GM12878 (cell line): Measurements from ENCODE around the gene IL1RAPL1. TPM values are rescaled to one million over a fixed set of nuclear protein-coding genes. Genes with fewer than 3 reads are reported as not detected.

Source experiments
- ATAC-seq: fragments of 200-7000 bp; cut with Tn5 transposase; 3 replicates; pipeline ENCODE4 v1.9.1; 2020; ENCODE audit warnings: mild to moderate bottlenecking, moderate library complexity
- BruUV-seq: library from RNA; stranded (reverse); fragments of 400-500 nt; replicated peaks from 2 replicates; lab custom pipeline; 2021; lab: Mats Ljungman, UMichigan
- CTCF ChIA-PET: fragments of 300-600 bp; sonication (Branson Sonifier 250); formaldehyde crosslinking; extraction: SDS; loops from one replicate; lab custom pipeline; 2021; ENCODE audit warnings: inconsistent platforms; lab: Yijun Ruan, JAX
- POLR2A ChIA-PET: fragments of 350-600 bp; formaldehyde crosslinking; extraction: SDS; loops from one replicate; lab custom pipeline; 2021; ENCODE audit warnings: inconsistent platforms; lab: Charles Lee
- RAD21 ChIA-PET: fragments of 300-600 bp; sonication (Branson Sonifier 250); formaldehyde crosslinking; loops from one replicate; lab custom pipeline; 2023; ENCODE audit warnings: antibody characterized with exemption; ENCODE audit not compliant: unreplicated experiment; lab: Charles Lee
- SMC1A ChIA-PET: fragments of 300-600 bp; sonication (Branson Sonifier 250); formaldehyde crosslinking; loops from one replicate; lab custom pipeline; 2023; ENCODE audit not compliant: unreplicated experiment, uncharacterized antibody; lab: Charles Lee
- DNase-seq: peaks from one replicate; pipeline ENCODE4 v3.0.0-alpha.2; 2011; ENCODE audit warnings: low read depth, low spot score
- FAIRE-seq: peaks from 3 replicates; lab custom pipeline; 2011; peaks lifted over from hg19 to GRCh38; lab: Jason Lieb, UNC
- H2AFZ ChIP-seq: 2 replicates; pipeline ENCODE4 v1.6.0; 2011; ENCODE audit warnings: low read depth, low read length, control low read depth; ENCODE audit not compliant: control insufficient read depth
- H3K27ac ChIP-seq: 2 replicates; pipeline ENCODE4 v1.5.1; 2011; ENCODE audit warnings: control low read depth; ENCODE audit not compliant: control insufficient read depth, insufficient read depth
- H3K27me3 ChIP-seq, 2 experiments: replicated peaks in 1 of 2; 2 replicates each; pipeline versions ENCODE4 v1.6.0 to v1.6.1; 2011; ENCODE audit warnings: low read length in 1 of 2; ENCODE audit not compliant: control insufficient read depth in 2 of 2, insufficient read depth in 2 of 2
- H3K36me3 ChIP-seq, 2 experiments: 2 replicates each; pipeline ENCODE4 v1.5.1; 2011; ENCODE audit warnings: low read length in 1 of 2; ENCODE audit not compliant: control insufficient read depth in 2 of 2, insufficient read depth in 2 of 2
- H3K4me1 ChIP-seq: 2 replicates; pipeline ENCODE4 v1.6.1; 2011; ENCODE audit warnings: mild to moderate bottlenecking, low read length, moderate library complexity, mixed read lengths; ENCODE audit not compliant: control insufficient read depth, insufficient read depth
- H3K4me2 ChIP-seq: 2 replicates; pipeline ENCODE4 v1.6.0; 2011; ENCODE audit warnings: control low read depth; ENCODE audit not compliant: control insufficient read depth, insufficient read depth
- H3K4me3 ChIP-seq: fragments of 200-600 bp; sonication (generic); 2 replicates; pipeline ENCODE4 v1.5.1; 2016
- H3K79me2 ChIP-seq: 2 replicates; pipeline ENCODE4 v1.6.0; 2011; ENCODE audit warnings: low read length; ENCODE audit not compliant: control insufficient read depth, insufficient read depth
- H3K9ac ChIP-seq: 2 replicates; pipeline ENCODE4 v1.8.0; 2011; ENCODE audit warnings: low read length, control low read depth, mixed read lengths; ENCODE audit not compliant: control insufficient read depth, insufficient read depth
- H3K9me3 ChIP-seq: replicated peaks from 3 replicates; pipeline ENCODE4 v1.5.1; 2011; ENCODE audit warnings: mild to moderate bottlenecking, low read length; ENCODE audit not compliant: control insufficient read depth, insufficient read depth
- H4K20me1 ChIP-seq: 2 replicates; pipeline ENCODE4 v1.6.0; 2011; ENCODE audit not compliant: control insufficient read depth, insufficient read depth
- BCL3 ChIP-seq: IDR thresholded peaks from 2 replicates; pipeline ENCODE4 v1.6.1; 2011; ENCODE audit warnings: borderline replicate concordance, low read depth, mild to moderate bottlenecking, moderate library complexity, low read length; ENCODE audit not compliant: insufficient read depth, poor library complexity, severe bottlenecking
- CBX3 ChIP-seq: fragments of 200-600 bp; sonication (generic); IDR thresholded peaks from 2 replicates; pipeline ENCODE4 v1.6.1; 2016; ENCODE audit warnings: low read depth, borderline replicate concordance
- RELA ChIP-seq: fragments of 450-650 bp; IDR thresholded peaks from 2 replicates; pipeline ENCODE4 v1.8.0; 2014; ENCODE audit warnings: borderline replicate concordance; ENCODE audit not compliant: partially characterized antibody
- SMARCA5 ChIP-seq: fragments of 450-650 bp; IDR thresholded peaks from 2 replicates; pipeline ENCODE4 v1.6.1; 2017; ENCODE audit warnings: mild to moderate bottlenecking
- WGBS: methylation state at CpG from one replicate; pipeline ENCODE4 v1.1.6; 2016; ENCODE audit warnings: low lambda C conversion rate; ENCODE audit not compliant: insufficient replicate concordance, insufficient coverage; ENCODE audit errors: missing lambda C conversion rate; 5-methylcytosine and 5-hydroxymethylcytosine counted together
- in situ Hi-C: fragments of 300-500 bp; cut with MboI; formaldehyde crosslinking; loops from 9 replicates; pipeline ENCODE4 v1.14.3; 2018; ENCODE audit warnings: mixed read lengths
- intact Hi-C: fragments of 100-400 bp; cut with micrococcal nuclease; formaldehyde crosslinking; loops from one replicate; pipeline ENCODE4 v1.14.2; 2022; ENCODE audit not compliant: unreplicated experiment
- polyA plus RNA-seq, 11 experiments: library from polyadenylated mRNA; depleted of rRNA in 4 of 11; unstranded in 6 of 11; stranded (reverse) in 5 of 11; fragments of >200 nt; fragmentation: Nextera tagmentation in 4 of 11; fragmentation: Illumina TruSeq in 1 of 11; extraction: Ambion mirVana in 4 of 11; extraction: Trizol in 1 of 11; gene quantifications; 1 replicate in 1 of 11; 2 replicates in 10 of 11; pipeline versions ENCODE4 v1.2.1 to v1.2.3, GENCODE V29; 2011 to 2016; ENCODE audit warnings: inconsistent platforms in 2 of 11, missing spikeins in 2 of 11, low read depth in 1 of 11
- total RNA-seq, 4 experiments: library from RNA; depleted of rRNA in 3 of 4; stranded (reverse); fragments of >200 nt in 3 of 4; fragmentation: Illumina TruSeq in 1 of 4; extraction: Trizol in 1 of 4; gene quantifications; 2 replicates each; pipeline versions ENCODE4 v1.2.1 to v1.2.3, GENCODE V29; 2013 to 2021
- TF ChIP-seq, protein P1 (sequence below): fragments of 450-650 bp; IDR thresholded peaks from 2 replicates; pipeline ENCODE4 v1.6.1; 2016; ENCODE audit warnings: mild to moderate bottlenecking, moderate library complexity, borderline replicate concordance

IL1RAPL1 gene
- total and polyA plus RNA-seq, 10 of the 15 experiments (the other 5 are each of a cell fraction or from before 2014, with no cell fraction given): not detected

GRCh38 chrX:29431895-29432294 is 844.6 kb downstream of the IL1RAPL1 start:
- ChIA-PET CTCF (no interaction called here), SMC1A (interaction anchor here (0.6 kb wide), 1 partner anchor 139 kb away, joined by 3 read pairs; no protein-coding TSS in a partner anchor), RAD21 (no interaction called here), POLR2A (no interaction called here)
- H3K4me3 ChIP-seq: no peak overlapping the region
- peaks cover 5% of the 10 kb centered on the region; the same call in 2 of the 3 replicates for H3K9me3 ChIP-seq
- H4K20me1 ChIP-seq: no peaks in the 10 kb centered on the region
- in situ Hi-C loops (no loop called here), intact Hi-C loops (no loop called here)
- ATAC-seq: no peak
- no peaks in the 10 kb centered on the region for H3K79me2 ChIP-seq
- DNase-seq: no peak
- FAIRE-seq: no peak
- 10% methylated on average over 2 of the region's 2 CpGs for WGBS
- no peaks in the 10 kb centered on the region for H3K4me1 ChIP-seq
- no peaks in the 10 kb centered on the region for H3K27me3 ChIP-seq
- no peak overlapping the region for H2AFZ ChIP-seq
- no peak overlapping the region for H3K27ac ChIP-seq
- H3K9ac ChIP-seq: no peak overlapping the region
- H3K36me3 ChIP-seq: no peaks in the 10 kb centered on the region
- BruUV-seq: no TSS peak
- no peak overlapping the region for H3K4me2 ChIP-seq
- TF ChIP-seq RELA (no peak), CBX3 (no peak), BCL3 (no peak), SMARCA5 (no peak)
- TF ChIP-seq, protein P1, sequence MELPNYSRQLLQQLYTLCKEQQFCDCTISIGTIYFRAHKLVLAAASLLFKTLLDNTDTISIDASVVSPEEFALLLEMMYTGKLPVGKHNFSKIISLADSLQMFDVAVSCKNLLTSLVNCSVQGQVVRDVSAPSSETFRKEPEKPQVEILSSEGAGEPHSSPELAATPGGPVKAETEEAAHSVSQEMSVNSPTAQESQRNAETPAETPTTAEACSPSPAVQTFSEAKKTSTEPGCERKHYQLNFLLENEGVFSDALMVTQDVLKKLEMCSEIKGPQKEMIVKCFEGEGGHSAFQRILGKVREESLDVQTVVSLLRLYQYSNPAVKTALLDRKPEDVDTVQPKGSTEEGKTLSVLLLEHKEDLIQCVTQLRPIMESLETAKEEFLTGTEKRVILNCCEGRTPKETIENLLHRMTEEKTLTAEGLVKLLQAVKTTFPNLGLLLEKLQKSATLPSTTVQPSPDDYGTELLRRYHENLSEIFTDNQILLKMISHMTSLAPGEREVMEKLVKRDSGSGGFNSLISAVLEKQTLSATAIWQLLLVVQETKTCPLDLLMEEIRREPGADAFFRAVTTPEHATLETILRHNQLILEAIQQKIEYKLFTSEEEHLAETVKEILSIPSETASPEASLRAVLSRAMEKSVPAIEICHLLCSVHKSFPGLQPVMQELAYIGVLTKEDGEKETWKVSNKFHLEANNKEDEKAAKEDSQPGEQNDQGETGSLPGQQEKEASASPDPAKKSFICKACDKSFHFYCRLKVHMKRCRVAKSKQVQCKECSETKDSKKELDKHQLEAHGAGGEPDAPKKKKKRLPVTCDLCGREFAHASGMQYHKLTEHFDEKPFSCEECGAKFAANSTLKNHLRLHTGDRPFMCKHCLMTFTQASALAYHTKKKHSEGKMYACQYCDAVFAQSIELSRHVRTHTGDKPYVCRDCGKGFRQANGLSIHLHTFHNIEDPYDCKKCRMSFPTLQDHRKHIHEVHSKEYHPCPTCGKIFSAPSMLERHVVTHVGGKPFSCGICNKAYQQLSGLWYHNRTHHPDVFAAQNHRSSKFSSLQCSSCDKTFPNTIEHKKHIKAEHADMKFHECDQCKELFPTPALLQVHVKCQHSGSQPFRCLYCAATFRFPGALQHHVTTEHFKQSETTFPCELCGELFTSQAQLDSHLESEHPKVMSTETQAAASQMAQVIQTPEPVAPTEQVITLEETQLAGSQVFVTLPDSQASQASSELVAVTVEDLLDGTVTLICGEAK: no peak
